Suppressor macrophage treated with lipopolysaccharide for 1 hour (primary cell): Measurements from ENCODE around the gene ZNF775.

ENCODE experiments used
- DNase-seq, 3 donors: peaks; one replicate each; pipeline ENCODE4 v3.0.0-alpha.2; 2020 to 2022

The ZNF775 gene

DNA sequence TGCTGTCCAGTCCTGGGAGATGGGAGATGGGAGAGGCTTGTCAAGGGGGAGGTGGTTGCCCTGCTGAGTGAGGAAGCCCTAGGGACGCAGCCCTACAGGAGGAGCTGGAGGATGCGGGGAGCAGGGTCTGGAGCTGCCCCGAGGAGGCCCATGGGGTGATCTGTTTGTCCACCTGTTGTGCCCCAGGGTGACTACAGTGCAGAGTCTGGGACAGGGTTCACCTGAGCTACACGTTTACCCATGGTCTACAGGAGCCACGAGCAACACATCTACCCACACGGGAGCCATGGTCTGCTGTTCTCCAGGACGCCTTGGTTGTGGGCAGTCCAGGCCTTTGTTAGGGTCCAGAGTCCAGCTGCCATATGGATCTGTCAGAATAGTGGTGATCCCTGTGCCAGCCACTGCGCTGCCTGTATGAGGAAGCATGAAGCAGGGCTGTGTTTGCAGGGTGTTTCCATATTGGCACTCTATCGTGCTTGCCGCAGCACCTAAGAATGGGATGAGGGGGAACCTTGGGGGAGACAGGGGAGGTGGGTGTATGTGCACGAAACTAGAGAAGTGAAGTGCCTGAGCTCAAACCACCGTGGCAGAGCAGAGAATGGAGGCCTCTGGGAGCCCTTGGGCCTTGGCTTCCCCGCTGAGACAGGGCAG lies 23.7 kb downstream of the ZNF775 start:
- DNase-seq = no peak

DNA sequence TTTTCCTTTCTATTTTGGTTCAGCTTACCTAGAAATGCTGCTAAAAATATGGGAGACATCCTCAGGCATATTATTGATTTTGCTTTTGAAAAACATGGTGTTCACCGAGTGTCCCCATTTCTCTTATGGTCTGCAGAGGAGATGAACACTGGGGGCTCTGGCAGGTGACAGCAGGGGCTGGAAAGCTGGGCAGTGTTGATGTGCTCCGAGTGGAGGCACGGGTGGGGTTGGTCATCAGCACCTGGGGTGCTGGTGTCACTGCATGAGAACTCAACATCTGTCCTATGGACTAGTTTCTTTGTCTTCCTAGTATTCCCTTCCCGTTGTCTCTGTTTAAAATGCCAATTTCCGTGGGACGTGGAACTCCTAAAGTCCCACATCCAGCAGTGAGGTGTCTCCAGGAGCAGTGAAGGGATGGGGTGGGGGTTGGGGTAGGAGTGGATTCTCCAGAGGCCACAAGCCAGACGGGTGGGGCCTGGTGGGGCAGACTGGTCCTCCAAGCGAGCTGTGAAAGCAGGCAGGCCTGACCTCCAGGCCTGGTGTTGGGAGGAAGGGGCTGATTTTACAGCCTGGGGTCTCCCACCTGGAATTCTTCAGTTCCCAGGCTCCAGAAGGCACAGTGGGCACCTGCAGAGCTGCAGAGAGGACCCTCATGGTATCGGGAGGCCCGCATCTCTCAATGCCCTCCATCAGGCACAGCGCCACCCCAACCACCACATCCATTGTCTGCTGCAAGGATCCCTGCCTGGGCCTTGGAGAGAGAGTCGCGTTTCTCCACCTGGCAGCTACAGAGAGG lies 24.4 kb downstream of the ZNF775 start:
- DNase-seq = no peak

DNA sequence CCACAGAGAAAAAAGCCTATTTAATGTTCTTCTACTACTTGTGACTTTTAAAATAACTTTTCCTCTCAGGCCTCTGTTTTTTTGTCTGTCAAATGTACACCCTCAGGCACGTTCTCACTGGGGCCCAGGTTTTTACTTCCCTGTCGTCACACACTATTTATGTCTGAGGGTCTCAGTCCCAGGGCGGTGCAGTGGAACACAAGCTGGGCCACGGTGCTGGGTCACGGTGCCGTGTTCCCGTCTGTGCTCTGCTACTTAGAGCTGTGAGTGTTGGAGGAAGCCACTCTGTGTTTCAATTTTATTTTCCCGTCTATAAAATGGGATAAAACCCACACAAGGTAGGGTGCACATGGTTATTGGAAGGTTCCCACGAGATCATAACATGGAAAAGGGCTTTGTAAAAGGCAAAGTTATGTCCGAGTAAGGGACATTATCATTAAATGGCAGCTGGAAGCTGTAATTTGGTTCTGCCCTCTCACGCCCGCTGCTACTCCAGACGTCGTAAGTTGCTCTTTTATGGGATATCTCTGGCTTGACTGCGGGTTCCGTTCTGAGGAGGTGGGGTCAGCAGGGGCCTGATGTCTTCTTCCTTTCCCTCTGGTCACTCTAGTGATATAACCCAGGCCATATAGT lies 25.2 kb downstream of the ZNF775 start:
- no peak for DNase-seq

- DNase-seq = peak; percentile 87 to 94 (median 91)
These were observed 25.9 kb downstream of the ZNF775 start for GRCh38 chr7:150404805-150405583.

DNA sequence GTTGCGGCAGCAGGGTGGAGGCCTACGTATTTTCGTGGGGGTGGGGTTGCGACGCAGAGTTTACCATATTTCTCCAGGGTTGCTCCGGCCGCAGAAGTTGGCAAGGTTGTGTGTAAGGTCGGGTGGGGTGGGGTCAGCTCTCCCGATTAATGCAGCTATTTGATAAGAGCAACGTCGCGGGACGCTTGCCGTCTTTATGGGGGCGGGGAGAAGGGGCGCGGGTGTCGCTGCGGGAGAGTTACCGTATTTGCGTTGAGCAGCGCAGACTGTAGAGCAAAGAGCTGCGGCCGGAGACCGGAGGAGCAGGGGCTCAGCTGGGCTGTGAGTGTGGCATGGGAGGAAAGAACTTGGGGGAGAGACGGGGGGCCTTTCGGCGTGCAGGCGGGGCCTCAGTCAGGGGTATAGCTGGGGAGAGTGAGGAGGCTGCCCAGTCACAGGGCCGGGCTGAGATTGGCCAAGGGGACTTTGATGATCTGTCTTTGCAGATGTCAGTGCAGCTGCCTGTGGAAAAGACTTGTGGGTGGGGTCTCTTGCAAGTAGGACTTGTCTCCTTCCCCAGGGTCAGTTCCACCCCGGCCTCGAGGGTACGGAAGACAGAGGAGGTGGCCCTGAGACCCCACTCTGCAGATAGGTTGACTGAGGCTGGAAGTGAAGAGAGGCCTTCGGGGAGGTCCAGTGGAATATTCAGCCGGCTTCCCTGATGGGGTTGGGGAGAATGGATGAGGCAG lies 26.6 kb downstream of the ZNF775 start:
- peak in 2 of 3 donors; percentile 21 to 52 for DNase-seq

DNA sequence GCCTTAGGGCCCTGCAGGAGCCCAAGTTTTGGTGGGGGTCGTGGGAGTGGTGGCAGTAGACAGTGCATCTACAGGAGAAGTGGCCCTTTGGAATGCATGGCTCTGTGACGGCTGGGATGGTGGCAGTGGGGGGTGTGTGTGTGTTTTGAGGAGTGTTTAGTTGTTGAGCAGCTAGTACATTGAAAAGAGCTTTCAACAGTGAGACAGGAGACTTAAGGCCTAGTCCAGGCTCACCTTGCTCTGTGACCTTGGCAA lies 27.1 kb downstream of the ZNF775 start:
- DNase-seq = no peak

GRCh38 chr7:150406567-150407421 lies 27.7 kb downstream of the ZNF775 start:
- DNase-seq = peak in 2 of 3 donors; percentile 33

DNA sequence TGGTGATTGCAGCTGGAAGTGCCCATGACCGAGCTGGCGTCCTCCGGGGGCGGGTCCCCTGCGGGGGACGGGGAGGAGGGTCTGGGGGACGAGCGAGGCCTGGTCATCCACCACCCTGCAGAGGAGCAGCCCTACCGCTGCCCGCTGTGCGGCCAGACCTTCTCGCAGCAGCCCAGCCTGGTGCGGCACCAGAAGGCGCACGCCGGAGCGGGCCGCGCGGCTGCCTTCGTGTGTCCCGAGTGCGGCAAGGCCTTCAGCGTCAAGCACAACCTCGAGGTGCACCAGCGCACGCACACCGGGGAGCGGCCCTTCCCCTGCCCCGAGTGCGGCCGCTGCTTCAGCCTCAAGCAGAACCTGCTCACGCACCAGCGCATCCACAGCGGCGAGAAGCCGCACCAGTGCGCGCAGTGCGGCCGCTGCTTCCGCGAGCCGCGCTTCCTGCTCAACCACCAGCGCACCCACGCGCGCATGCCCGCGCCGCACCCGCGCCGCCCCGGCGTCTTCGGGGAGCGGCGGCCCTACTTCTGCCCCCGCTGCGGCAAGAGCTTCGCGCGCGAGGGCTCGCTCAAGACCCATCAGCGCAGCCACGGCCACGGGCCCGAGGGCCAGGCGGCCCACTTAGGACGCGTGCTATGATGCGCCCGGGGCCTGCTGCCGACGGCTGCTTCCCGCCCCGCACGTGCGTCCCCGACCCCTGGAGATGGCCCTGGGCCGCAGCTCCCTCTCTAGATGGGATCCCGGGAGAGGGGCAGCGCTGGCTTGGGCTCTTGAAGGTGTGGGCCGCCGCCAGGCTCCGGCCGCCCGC lies 28.7 kb downstream of the ZNF775 start:
- no peak for DNase-seq

GRCh38 chr7:150408393-150409299 lies 29.5 kb downstream of the ZNF775 start:
- no peak for DNase-seq

DNA sequence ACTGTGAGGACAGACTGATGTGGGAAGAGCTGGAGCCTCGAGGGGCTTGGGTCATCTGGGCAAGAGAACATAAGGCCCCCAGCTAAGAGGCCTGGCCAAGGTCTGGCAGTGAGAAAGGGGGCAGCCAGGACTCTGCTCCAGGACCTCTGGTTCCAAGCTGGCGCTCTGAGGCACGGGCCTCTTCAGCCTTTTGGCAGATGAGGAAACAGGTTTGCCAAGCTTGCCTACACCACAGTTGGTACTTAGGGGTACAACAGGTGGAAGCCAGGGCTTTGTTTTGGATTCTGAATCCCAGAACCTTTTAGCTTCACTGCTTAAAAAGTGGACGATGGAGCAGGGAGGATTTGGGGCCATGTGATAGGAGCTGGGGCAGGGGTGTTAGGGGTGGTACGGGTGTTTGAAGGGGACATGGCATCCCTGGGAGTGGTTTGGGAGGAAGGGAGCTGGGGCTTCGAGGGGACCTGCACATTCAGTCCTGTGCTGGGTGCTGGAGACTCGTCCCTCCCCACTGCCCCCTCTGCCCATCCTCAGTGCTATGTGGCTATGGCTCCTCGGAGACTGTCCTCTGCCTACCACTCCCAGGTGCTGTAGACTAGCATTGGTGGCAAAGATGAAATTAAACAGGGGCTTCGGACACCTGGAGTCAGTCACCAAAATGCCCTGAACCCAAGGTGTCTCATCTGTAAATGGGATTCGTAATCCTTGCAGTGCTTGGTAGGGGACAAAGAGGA lies 30.3 kb downstream of the ZNF775 start:
- no peak for DNase-seq

DNA sequence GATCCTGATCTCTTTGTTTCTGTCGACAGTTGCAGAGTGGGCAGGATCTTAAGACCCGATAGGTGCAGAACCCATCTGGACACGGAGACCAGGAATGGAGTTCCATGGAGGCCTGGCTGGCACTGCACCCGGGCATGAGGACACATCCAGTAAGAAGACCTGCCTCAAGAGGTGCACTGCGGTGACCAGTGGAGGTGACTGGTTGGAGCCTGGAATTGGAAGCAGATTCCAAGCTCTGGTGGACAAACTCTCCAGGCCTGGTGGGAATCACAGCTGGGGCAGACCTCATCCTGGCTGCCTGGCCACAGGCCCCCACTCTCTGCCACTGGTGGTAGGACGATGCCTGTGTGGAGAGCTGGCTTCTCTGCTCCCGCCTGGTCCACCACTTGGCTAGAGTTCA lies 31.0 kb downstream of the ZNF775 start:
- DNase-seq = no peak

DNA sequence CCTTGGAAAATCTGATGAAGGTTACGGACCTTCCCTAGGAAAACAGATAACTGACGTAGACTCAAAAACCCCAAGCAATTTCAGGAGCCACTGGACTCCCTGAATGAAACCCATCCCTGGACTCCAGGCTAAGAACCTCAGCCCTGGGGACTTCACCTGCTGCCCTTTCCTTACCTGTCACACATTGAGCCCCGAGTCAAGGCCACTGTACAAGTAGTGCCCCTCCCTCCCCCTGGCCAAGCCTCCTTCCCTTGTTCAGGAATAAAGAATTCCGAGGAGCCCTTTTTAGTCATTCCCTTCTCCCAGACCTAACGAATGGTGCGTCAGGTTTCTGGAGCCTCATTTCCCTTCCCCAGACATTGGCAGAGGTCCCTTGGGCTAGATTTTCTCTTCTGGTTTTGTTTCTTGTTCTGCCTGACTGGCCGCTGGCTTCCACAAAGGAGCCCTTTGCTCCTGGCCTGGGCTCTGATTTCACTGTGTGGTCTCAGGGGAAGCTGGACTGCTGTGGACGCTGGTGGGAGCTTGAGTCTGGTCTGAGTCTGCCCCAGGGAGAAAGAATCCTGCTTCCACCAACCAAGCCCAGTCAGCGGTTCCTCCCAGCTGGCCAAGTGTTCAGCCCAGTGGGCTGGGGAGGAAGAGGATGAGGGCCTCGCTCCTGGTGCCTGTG lies 31.7 kb downstream of the ZNF775 start:
- DNase-seq = no peak

DNA sequence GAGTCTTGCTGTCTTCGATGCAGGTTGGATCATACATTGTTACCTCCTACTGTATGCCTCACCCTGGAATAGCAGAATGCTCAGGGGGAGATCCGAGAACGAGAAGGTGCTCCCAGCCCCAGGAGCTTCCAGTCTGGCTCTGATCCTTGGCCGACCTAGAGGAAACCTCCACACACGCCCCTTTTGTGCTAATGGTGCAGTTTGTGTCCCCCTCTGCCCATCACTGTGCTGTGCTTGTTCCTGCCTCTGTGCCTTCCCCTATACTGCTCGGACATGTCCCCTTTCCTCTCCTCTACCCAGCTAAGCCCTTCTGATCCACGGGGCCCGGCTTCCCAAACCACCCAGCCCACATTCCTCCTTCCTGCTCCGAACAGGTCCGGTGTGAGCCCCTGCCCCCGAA lies 32.5 kb downstream of the ZNF775 start:
- no peak for DNase-seq

- no peak for DNase-seq
These were observed 32.9 kb downstream of the ZNF775 start for GRCh38 chr7:150412016-150412415.

DNA sequence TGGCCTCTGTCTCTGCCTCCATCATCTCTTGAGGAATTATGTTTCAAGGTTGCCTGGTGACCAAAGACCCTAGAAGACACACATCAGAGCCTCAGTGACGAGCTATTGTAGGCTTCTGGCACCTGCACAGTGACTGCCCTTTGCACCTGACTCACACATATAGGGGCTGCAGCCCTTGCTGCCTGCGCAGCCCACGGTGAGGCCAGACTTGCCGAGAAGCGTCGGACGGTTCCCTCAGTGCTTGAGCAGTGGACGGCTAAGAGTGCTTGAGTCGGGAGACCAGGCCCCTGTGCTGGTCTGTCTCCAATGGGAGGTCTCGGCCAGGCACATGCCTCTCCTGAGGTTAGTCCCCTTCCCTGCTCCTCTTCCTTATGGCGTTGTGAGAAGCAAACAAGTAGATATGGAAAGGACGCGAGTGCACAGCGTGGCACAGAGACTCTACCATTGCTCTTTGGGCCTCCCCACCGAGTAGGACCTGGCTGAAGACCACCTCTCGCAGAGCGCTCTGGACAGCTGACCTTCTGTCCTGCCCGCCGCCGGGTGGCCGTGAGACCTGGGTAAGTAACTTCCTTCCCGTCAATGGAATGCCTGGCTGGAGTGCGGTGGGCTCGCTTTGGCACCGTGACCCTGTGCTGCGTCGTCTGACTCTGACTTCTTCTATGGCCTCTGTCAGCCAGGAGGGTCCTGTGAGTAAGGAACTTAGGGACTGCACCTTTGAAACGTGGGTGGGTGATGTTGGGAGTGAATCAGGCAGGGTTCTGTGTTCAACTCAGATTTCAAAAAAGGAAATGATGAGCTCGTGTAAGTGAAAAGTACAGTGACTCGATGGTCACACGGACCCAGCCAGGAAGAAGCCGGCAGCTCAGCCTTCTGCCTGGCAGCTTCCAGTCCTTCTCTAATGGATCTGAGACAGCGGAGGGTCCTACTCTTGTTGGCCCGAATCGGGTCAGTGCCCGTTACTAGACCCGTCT lies 33.7 kb downstream of the ZNF775 start:
- DNase-seq = peak; percentile 67 to 76 (median 75)

DNA sequence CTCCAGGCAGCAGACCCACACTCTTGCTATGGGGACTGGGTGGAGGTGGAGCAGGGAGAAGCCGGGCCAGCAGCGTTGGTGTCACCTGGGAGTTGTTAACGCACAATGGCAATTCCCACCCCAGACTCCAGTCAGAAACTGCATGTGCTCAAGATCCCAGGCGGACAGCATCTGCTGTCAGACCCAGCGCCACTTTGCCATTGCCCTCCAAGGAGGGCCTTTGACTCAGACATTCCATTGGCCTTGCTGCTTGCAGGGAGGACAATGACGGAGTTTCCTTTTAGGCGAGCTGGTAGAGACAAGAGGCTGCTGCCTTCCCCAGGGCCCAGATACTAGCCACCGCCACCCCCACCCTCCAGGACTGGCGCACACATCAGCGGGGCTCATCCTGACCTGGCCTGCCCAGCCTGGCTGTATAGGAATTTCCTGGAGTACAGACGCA lies 34.5 kb downstream of the ZNF775 start:
- no peak for DNase-seq
